A549 (cell line): ENCODE data around the gene FRMD4A. TPM values are rescaled to one million over a fixed set of nuclear protein-coding genes. Genes with fewer than 3 reads are reported as not detected.
A peak's percentile ranks its signal among the peaks of the same experiment; 100 is the strongest.

Experiments used
- ATAC-seq, 2 experiments: fragments of 200-7000 bp in 1 of 2; fragments of >200 bp in 1 of 2; cut with Nextera tagmentation in 1 of 2; cut with Tn5 transposase in 1 of 2; 3 replicates each; pipeline versions ENCODE4 v1.8.0 to v1.9.1; 2018 to 2020; ENCODE audit warnings: mild to moderate bottlenecking in 1 of 2, moderate library complexity in 1 of 2
- CTCF ChIA-PET: fragments of 300-600 bp; sonication (Branson Sonifier 250); formaldehyde crosslinking; extraction: SDS; loops from one replicate; lab custom pipeline; 2021; ENCODE audit warnings: antibody characterized with exemption, inconsistent platforms; lab: Yijun Ruan, JAX
- POLR2A ChIA-PET: fragments of 350-600 bp; formaldehyde crosslinking; extraction: SDS; loops from one replicate; lab custom pipeline; 2021; ENCODE audit warnings: antibody characterized with exemption, inconsistent platforms; lab: Yijun Ruan, JAX
- DNase-seq, 2 experiments: peaks; one replicate each; pipeline versions ENCODE4 v3.0.0 to v3.0.0-alpha.2; 2011 to 2016; ENCODE audit warnings: low read depth in 1 of 2, low spot score in 1 of 2
- FAIRE-seq: peaks from 2 replicates; lab custom pipeline; 2011; peaks lifted over from hg19 to GRCh38; lab: Jason Lieb, UNC
- H3K27ac ChIP-seq, 2 experiments: fragments of >200 bp; sonication (Bioruptor Twin); formaldehyde crosslinking; 3 replicates each; pipeline ENCODE4 v1.5.1; 2016 to 2017
- H3K4me1 ChIP-seq: fragments of >200 bp; sonication (Bioruptor Twin); formaldehyde crosslinking; 3 replicates; pipeline ENCODE4 v1.6.1; 2016
- H3K4me2 ChIP-seq: fragments of >200 bp; sonication (Bioruptor Twin); formaldehyde crosslinking; 3 replicates; pipeline ENCODE4 v1.6.1; 2016
- H3K4me3 ChIP-seq: fragments of >200 bp; sonication (Bioruptor Twin); formaldehyde crosslinking; 3 replicates; pipeline ENCODE4 v1.5.1; 2016
- H3K9me3 ChIP-seq: fragments of >200 bp; sonication (Bioruptor Twin); formaldehyde crosslinking; 3 replicates; pipeline ENCODE4 v1.6.1; 2016
- CBX2 ChIP-seq: fragments of 200-600 bp; sonication (generic); IDR thresholded peaks from 2 replicates; pipeline ENCODE4 v1.6.1; 2016; ENCODE audit warnings: low read depth, mild to moderate bottlenecking, borderline replicate concordance
- CEBPB ChIP-seq, 2 experiments: fragments of >200 bp in 1 of 2; sonication (Bioruptor Twin) in 1 of 2; formaldehyde crosslinking in 1 of 2; IDR thresholded peaks; 2 replicates each; pipeline ENCODE4 v1.6.1; 2012 to 2016
- E2F6 ChIP-seq: IDR thresholded peaks from 2 replicates; pipeline ENCODE4 v1.6.1; 2012; ENCODE audit warnings: low read depth, borderline replicate concordance
- EP300 ChIP-seq, 2 experiments: fragments of >200 bp; sonication (Bioruptor Twin); formaldehyde crosslinking; IDR thresholded peaks; 2 replicates in 1 of 2; 3 replicates in 1 of 2; pipeline ENCODE4 v1.6.1; 2016 to 2017
- FOSB ChIP-seq: fragments of 250-450 bp; sonication (Bioruptor Pico); IDR thresholded peaks from 2 replicates; pipeline ENCODE4 v1.5.0; 2020; ENCODE audit warnings: mild to moderate bottlenecking, moderate library complexity
- HDAC2 ChIP-seq: fragments of 200-600 bp; sonication (generic); IDR thresholded peaks from 2 replicates; pipeline ENCODE4 v1.6.1; 2016
- HOXA7 ChIP-seq: fragments of 250-450 bp; sonication (Bioruptor Pico); IDR thresholded peaks from 2 replicates; pipeline ENCODE4 v1.5.0; 2020; ENCODE audit warnings: mild to moderate bottlenecking, moderate library complexity
- KDM5A ChIP-seq: fragments of 200-600 bp; sonication (generic); IDR thresholded peaks from 2 replicates; pipeline ENCODE4 v1.6.1; 2016; ENCODE audit warnings: antibody characterized with exemption, mild to moderate bottlenecking
- MAFK ChIP-seq: fragments of 450-650 bp; IDR thresholded peaks from 2 replicates; pipeline ENCODE4 v1.6.1; 2014; ENCODE audit not compliant: partially characterized antibody
- MAZ ChIP-seq: fragments of 150-350 bp; IDR thresholded peaks from 2 replicates; pipeline ENCODE4 v1.6.1; 2014; ENCODE audit warnings: antibody characterized with exemption, low read depth, low read length, borderline replicate concordance
- NFE2L2 ChIP-seq: fragments of 150-350 bp; conservative IDR thresholded peaks from 2 replicates; pipeline ENCODE4 v1.6.1; 2014; ENCODE audit warnings: low read length
- NR3C1 ChIP-seq: fragments of >200 bp; sonication (Bioruptor Twin); formaldehyde crosslinking; IDR thresholded peaks from 3 replicates; pipeline ENCODE4 v1.6.1; 2017
- RAD21 ChIP-seq, 2 experiments: fragments of >200 bp in 1 of 2; sonication (Bioruptor Twin) in 1 of 2; formaldehyde crosslinking in 1 of 2; IDR thresholded peaks in 1 of 2; conservative IDR thresholded peaks in 1 of 2; 2 replicates in 1 of 2; 3 replicates in 1 of 2; pipeline ENCODE4 v1.6.1; 2012 to 2018; ENCODE audit warnings: inconsistent platforms in 1 of 2
- RCOR1 ChIP-seq: fragments of 150-350 bp; IDR thresholded peaks from 2 replicates; pipeline ENCODE4 v1.6.1; 2014; ENCODE audit warnings: antibody characterized with exemption, low read length, low read depth
- RFX5 ChIP-seq: fragments of 450-650 bp; IDR thresholded peaks from 2 replicates; pipeline ENCODE4 v1.7.1; 2014; ENCODE audit warnings: antibody characterized with exemption, mild to moderate bottlenecking, moderate library complexity
- SMC3 ChIP-seq: fragments of >200 bp; sonication (Bioruptor Twin); formaldehyde crosslinking; IDR thresholded peaks from 3 replicates; pipeline ENCODE4 v1.6.1; 2018; ENCODE audit warnings: inconsistent platforms
- USF2 ChIP-seq: fragments of 450-650 bp; IDR thresholded peaks from 2 replicates; pipeline ENCODE4 v1.6.1; 2014; ENCODE audit warnings: antibody characterized with exemption
- ZC3H11A ChIP-seq: fragments of 450-650 bp; IDR thresholded peaks from 2 replicates; pipeline ENCODE4 v1.6.1; 2014; ENCODE audit warnings: antibody characterized with exemption, mild to moderate bottlenecking
- ZSCAN20 ChIP-seq: fragments of 250-450 bp; sonication (Bioruptor Pico); IDR thresholded peaks from 2 replicates; pipeline ENCODE4 v1.8.0; 2022; ENCODE audit warnings: mild to moderate bottlenecking, moderate library complexity
- WGBS: methylation state at CpG from one replicate; pipeline ENCODE4 v1.1.6; 2017; ENCODE audit errors: missing lambda C conversion rate; 5-methylcytosine and 5-hydroxymethylcytosine counted together
- polyA plus RNA-seq, 4 experiments: library from polyadenylated mRNA; depleted of rRNA in 3 of 4; stranded (reverse); fragments of >200 nt; fragmentation: RNase III in 1 of 4; extraction: RNeasy Plus Mini Kit Qiagen cat#74134 plus additional on column Dnase treatment in 1 of 4; gene quantifications; 2 replicates in 3 of 4; 3 replicates in 1 of 4; pipeline ENCODE4 v1.2.3, GENCODE V29; 2011 to 2017
- TF ChIP-seq, protein P1 (sequence below): IDR thresholded peaks from 2 replicates; pipeline ENCODE4 v1.6.1; 2012
- TF ChIP-seq, protein P2 (sequence below): fragments of >200 bp; sonication (Bioruptor Twin); formaldehyde crosslinking; IDR thresholded peaks from 2 replicates; pipeline ENCODE4 v1.6.1; 2016
- TF ChIP-seq, protein P3 (sequence below): fragments of >200 bp; sonication (Bioruptor Twin); formaldehyde crosslinking; IDR thresholded peaks from 3 replicates; pipeline ENCODE4 v1.6.1; 2016

The FRMD4A gene
- polyA plus RNA-seq, 2 of the 4 experiments (the other 2 are of a cell fraction), result 2.5 to 4.7 TPM

DNA sequence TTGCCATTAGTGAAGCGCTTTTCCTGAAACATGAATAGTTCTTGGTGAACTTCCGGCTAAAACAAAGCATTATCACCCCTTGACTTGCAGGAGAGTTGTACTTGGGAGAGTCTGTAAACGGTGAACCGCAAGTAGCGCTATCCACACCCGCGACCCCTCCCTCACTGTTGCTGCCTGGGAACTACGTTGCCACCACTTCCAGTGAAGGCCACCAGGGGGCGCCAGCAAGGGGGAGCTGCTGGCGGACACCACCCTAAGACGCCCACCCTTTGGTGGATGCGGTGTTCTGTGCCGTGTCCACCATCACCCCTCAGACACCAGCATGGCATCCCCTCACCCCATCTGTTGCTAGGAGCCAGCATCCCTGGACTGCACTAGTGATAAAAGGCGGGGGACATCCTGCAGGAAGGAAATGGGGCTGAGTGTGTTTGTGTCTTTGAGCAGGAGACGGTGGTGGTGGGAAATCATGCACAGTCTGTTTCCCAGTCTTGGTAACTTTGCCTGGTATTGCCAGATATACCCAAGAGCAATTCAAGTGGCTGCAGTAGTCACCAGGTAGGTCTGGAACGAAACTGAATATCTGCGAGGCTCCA, 298.2 kb downstream of the FRMD4A start (continued):
- TF ChIP-seq E2F6 (no peak), RAD21 (conservative IDR thresholded peaks at IDR 0.05 in 1 of 2, IDR thresholded peaks at IDR 0.05 in 1 of 2) (peak in 1 of 2 experiments; percentile 43; a peak in 2 of 5 replicates), HDAC2 (no peak), RCOR1 (no peak), CEBPB (IDR thresholded peaks at IDR 0.05) (no peak), SMC3 (0 out of 3 replicates have a peak, but pooled peaks have one; percentile 27), MAFK (no peak)
- TF ChIP-seq, protein P1, sequence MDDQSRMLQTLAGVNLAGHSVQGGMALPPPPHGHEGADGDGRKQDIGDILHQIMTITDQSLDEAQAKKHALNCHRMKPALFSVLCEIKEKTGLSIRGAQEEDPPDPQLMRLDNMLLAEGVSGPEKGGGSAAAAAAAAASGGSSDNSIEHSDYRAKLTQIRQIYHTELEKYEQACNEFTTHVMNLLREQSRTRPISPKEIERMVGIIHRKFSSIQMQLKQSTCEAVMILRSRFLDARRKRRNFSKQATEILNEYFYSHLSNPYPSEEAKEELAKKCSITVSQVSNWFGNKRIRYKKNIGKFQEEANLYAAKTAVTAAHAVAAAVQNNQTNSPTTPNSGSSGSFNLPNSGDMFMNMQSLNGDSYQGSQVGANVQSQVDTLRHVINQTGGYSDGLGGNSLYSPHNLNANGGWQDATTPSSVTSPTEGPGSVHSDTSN, result no peak
- TF ChIP-seq, protein P2, sequence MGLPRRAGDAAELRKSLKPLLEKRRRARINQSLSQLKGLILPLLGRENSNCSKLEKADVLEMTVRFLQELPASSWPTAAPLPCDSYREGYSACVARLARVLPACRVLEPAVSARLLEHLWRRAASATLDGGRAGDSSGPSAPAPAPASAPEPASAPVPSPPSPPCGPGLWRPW, result no peak
- TF ChIP-seq, protein P3, sequence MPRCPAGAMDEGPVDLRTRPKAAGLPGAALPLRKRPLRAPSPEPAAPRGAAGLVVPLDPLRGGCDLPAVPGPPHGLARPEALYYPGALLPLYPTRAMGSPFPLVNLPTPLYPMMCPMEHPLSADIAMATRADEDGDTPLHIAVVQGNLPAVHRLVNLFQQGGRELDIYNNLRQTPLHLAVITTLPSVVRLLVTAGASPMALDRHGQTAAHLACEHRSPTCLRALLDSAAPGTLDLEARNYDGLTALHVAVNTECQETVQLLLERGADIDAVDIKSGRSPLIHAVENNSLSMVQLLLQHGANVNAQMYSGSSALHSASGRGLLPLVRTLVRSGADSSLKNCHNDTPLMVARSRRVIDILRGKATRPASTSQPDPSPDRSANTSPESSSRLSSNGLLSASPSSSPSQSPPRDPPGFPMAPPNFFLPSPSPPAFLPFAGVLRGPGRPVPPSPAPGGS, result no peak

- no peak overlapping the region for H3K4me2 ChIP-seq
- H3K4me1 ChIP-seq, result no peaks in the 10 kb centered on the region
- no peak overlapping the region for H3K4me3 ChIP-seq
- no peaks in the 10 kb centered on the region for H3K9me3 ChIP-seq
- POLR2A ChIA-PET, result no interaction called here
- DNase-seq (no peak), ATAC-seq (no peak)
- WGBS, result 46% methylated on average over 4 of the region's 4 CpGs
- H3K27ac ChIP-seq, result no peak overlapping the region
- TF ChIP-seq, protein P1, result no peak
- no peak for TF ChIP-seq ZC3H11A
- no peak for TF ChIP-seq NR3C1
- no peak for TF ChIP-seq SMC3
- no peak for TF ChIP-seq KDM5A
- TF ChIP-seq HOXA7, result no peak
- no peak for TF ChIP-seq EP300 (IDR thresholded peaks at IDR 0.05)
- TF ChIP-seq NFE2L2, result no peak
- no peak for TF ChIP-seq RFX5
- no peak for TF ChIP-seq MAZ
- no peak for TF ChIP-seq ZSCAN20 (CRISPR knock-in tag)
- TF ChIP-seq, all 56 proteins: peak for 0
- FAIRE-seq, result no peak
- CTCF ChIA-PET, result no interaction called here
Observed at GRCh38 chr10:14026325-14026724, 304.4 kb downstream of the FRMD4A start.

- ChIA-PET POLR2A (no interaction called here), CTCF (interaction anchor here (0.7 kb wide), 1 partner anchor 9 kb away, joined by 3 read pairs; no protein-coding TSS in a partner anchor)
- H3K4me2 ChIP-seq, result no peak overlapping the region
- ATAC-seq, result no peak
- H3K4me3 ChIP-seq, result no peak overlapping the region
- H3K4me1 ChIP-seq, result no peaks in the 10 kb centered on the region
- no peak for FAIRE-seq
- H3K9me3 ChIP-seq, result no peaks in the 10 kb centered on the region
- H3K27ac ChIP-seq, result no peak overlapping the region
- no peak for DNase-seq
- WGBS, result 28% methylated on average over 10 of the region's 10 CpGs
- TF ChIP-seq USF2 (no peak), E2F6 (no peak), MAZ (no peak), FOSB (no peak), NR3C1 (no peak), CBX2 (no peak), MAFK (no peak)
Observed at GRCh38 chr10:14025283-14026189, 305.2 kb downstream of the FRMD4A start.
